Endothelial cell of umbilical vein (primary cell): ENCODE data around the gene ERCC8. TPM values are rescaled to one million over a fixed set of nuclear protein-coding genes. Genes with fewer than 3 reads are reported as not detected.

Experiments used
- BruUV-seq: library from RNA; stranded (reverse); fragments of 400-500 nt; replicated peaks from 2 replicates; lab custom pipeline; 2021; lab: Mats Ljungman, UMichigan
- CTCF ChIA-PET: fragments of 300-600, 350-600 bp; sonication (Branson Sonifier 250); formaldehyde crosslinking; loops from one replicate; lab custom pipeline; 2021; ENCODE audit warnings: antibody characterized with exemption, inconsistent platforms; lab: Charles Lee
- POLR2A ChIA-PET: fragments of 300-600, 350-600 bp; sonication (Branson Sonifier 250); formaldehyde crosslinking; loops from one replicate; lab custom pipeline; 2021; ENCODE audit warnings: antibody characterized with exemption, inconsistent platforms; lab: Charles Lee
- DNase-seq: peaks from one replicate; pipeline ENCODE4 v3.0.0-alpha.2; 2011; ENCODE audit warnings: low read depth, low spot score
- FAIRE-seq: peaks from 2 replicates; lab custom pipeline; 2011; peaks lifted over from hg19 to GRCh38; lab: Jason Lieb, UNC
- H2AFZ ChIP-seq: 2 replicates; pipeline ENCODE4 v1.6.0; 2012; ENCODE audit warnings: low read depth, low read length, control low read depth, inconsistent platforms
- H3K27ac ChIP-seq: 2 replicates; pipeline ENCODE4 v1.5.1; 2011; ENCODE audit warnings: low read depth, mild to moderate bottlenecking, control low read depth, low read length, moderate library complexity; ENCODE audit not compliant: insufficient read depth
- H3K27me3 ChIP-seq, 2 experiments: 2 replicates each; pipeline versions ENCODE4 v1.6.0 to v1.6.1; 2011; ENCODE audit warnings: low read length in 2 of 2, mixed read lengths in 1 of 2; ENCODE audit not compliant: control insufficient read depth in 2 of 2, insufficient read depth in 2 of 2
- H3K36me3 ChIP-seq, 2 experiments: 2 replicates in 1 of 2; 3 replicates in 1 of 2; pipeline ENCODE4 v1.5.1; 2011; ENCODE audit warnings: low read length in 2 of 2, mild to moderate bottlenecking in 1 of 2, moderate library complexity in 1 of 2; ENCODE audit not compliant: control insufficient read depth in 2 of 2, insufficient read depth in 2 of 2; ENCODE audit errors: extremely low read depth in 1 of 2
- H3K4me1 ChIP-seq: 3 replicates; pipeline ENCODE4 v1.5.1; 2011; ENCODE audit warnings: mild to moderate bottlenecking, low read length; ENCODE audit not compliant: control insufficient read depth, insufficient read depth; ENCODE audit errors: extremely low read depth
- H3K4me2 ChIP-seq: 2 replicates; pipeline ENCODE4 v1.6.1; 2011; ENCODE audit warnings: low read length, control low read depth, mixed read lengths; ENCODE audit not compliant: insufficient read depth
- H3K4me3 ChIP-seq, 3 experiments: fragments of 200-600 bp in 1 of 3; sonication (generic), shearing (Covaris generic) in 1 of 3; replicated peaks in 1 of 3; 2 replicates each; pipeline ENCODE4 v1.5.1; 2011 to 2016; ENCODE audit warnings: control low read depth in 3 of 3, low read length in 3 of 3, mild to moderate bottlenecking in 2 of 3, inconsistent platforms in 1 of 3, low read depth in 1 of 3, moderate library complexity in 1 of 3; ENCODE audit not compliant: insufficient read depth in 1 of 3
- H3K79me2 ChIP-seq: 2 replicates; pipeline ENCODE4 v1.6.0; 2012; ENCODE audit warnings: low read length, inconsistent platforms; ENCODE audit not compliant: control insufficient read depth, insufficient read depth
- H3K9ac ChIP-seq: replicated peaks from 2 replicates; pipeline ENCODE3; 2011; ENCODE audit warnings: low read length, control low read depth; ENCODE audit not compliant: insufficient read depth; ENCODE audit errors: extremely low read depth
- H3K9me1 ChIP-seq: replicated peaks from 3 replicates; pipeline ENCODE4 v1.6.0; 2011; ENCODE audit warnings: mild to moderate bottlenecking, low read length; ENCODE audit not compliant: control insufficient read depth, insufficient read depth; ENCODE audit errors: extremely low read depth
- H3K9me3 ChIP-seq: replicated peaks from 2 replicates; pipeline ENCODE4 v1.5.1; 2012; ENCODE audit warnings: low read length, inconsistent platforms; ENCODE audit not compliant: control insufficient read depth, insufficient read depth
- H4K20me1 ChIP-seq: replicated peaks from 2 replicates; pipeline ENCODE3; 2011; ENCODE audit warnings: mild to moderate bottlenecking, low read length; ENCODE audit not compliant: control insufficient read depth, insufficient read depth; ENCODE audit errors: extremely low read depth
- JUN ChIP-seq: IDR thresholded peaks from 2 replicates; pipeline ENCODE4 v1.6.1; 2011; ENCODE audit warnings: borderline replicate concordance, low read depth; ENCODE audit not compliant: insufficient read length, insufficient read depth
- dilution Hi-C: fragments of 300-500 bp; cut with MboI; formaldehyde crosslinking; loops from one replicate; pipeline ENCODE4 v1.15.0; 2019; ENCODE audit warnings: low sequenced_read_pairs; ENCODE audit not compliant: extremely low pct_ligation_motif_present
- intact Hi-C: fragments of 100-400 bp; cut with micrococcal nuclease; formaldehyde crosslinking; loops from one replicate; pipeline ENCODE4 v1.10.0; 2022
- polyA plus RNA-seq, 4 experiments: library from polyadenylated mRNA; depleted of rRNA in 3 of 4; stranded (reverse) in 3 of 4; unstranded in 1 of 4; fragments of >200 nt; gene quantifications; 2 replicates each; pipeline versions ENCODE4 v1.2.1 to v1.2.3, GENCODE V29; 2011 to 2012; ENCODE audit warnings: missing spikeins in 1 of 4
- total RNA-seq: library from RNA; stranded (reverse); gene quantifications from 2 replicates; pipeline ENCODE4 v1.2.3, GENCODE V29; 2021
- TF ChIP-seq, protein P1 (sequence below), 2 donors: IDR thresholded peaks; 1 replicate in 1 of 2; 2 replicates in 1 of 2; pipeline ENCODE4 v1.5.1; 2011; ENCODE audit warnings: low read length in 2 of 2, mild to moderate bottlenecking in 2 of 2, moderate library complexity in 2 of 2, control low read depth in 1 of 2, inconsistent platforms in 1 of 2, low read depth in 1 of 2; ENCODE audit not compliant: insufficient read depth in 1 of 2; ENCODE audit errors: extremely low read depth in 1 of 2

The ERCC8 gene
- total and polyA plus RNA-seq, 2 donors (not counting 3 experiments of a cell fraction or from before 2014, with no cell fraction given), result 10.4 to 11.8 TPM

DNA sequence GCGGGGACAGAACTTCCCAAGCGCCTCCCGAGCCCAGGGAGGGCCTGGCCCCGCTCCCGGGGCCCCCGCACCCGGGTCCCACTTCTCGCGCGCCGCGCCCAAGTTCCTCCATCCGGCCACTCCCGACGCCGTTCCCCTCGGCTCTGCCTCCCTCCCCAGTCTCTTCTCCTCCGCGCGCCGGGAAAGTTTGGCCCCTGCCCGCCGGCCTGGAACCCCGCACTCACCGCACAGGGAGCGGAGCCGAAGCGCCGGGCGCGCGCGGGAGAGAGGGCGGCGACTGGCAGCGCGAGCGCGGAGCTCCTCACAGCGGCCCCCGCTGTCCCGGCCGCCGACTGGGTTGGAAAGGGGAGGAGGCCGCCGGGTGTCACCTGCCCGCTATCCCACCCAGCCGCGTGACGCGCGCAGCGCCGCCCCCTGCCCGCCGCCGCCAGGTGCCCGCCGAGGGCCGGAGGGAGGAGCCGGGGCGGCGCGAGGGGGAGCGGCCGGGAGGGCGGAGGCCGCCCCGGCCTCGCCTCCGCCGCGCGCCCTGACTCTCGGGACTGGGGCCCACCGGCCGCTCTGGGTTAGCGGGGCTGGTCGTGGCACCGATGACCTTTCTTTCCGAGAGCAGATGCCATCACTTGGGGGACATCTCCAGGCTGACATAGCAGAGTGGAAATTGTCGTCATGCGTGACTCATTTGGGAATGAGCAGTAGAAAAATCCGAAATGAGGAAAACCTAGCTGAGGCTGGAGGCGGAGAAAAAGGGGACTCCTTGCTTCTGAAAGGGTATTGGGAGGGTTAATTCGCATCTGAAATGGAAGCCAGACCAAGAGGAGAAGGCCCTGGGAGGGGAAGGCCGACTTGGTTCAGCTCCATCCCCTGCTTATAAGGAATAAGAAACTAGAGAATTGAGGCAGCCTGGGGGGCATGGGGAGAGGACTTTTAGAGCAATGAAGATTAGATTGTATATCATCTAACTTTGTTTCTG lies 100.6 kb downstream of the ERCC8 start, which contains the start of gene ELOVL7:
Gene ELOVL7, minus strand, starts transcription at position 334 of the 970 bp plus-strand sequence. CDS start 56,872 bp downstream, outside the sequence.
- H3K9me1 ChIP-seq, result no peaks in the 10 kb centered on the region
- no peak within 1 kb of the TSS for H3K27ac ChIP-seq
- H3K4me2 ChIP-seq, result peak within 1 kb of the TSS; percentile 81
- H2AFZ ChIP-seq, result peak within 1 kb of the TSS; percentile 85
- CTCF ChIA-PET, result interaction anchor here (0.6 to 1.1 kb wide), 4 partner anchors 29 to 166 kb away, joined by 3 to 5 read pairs (median 3); no protein-coding TSS in a partner anchor
- intact Hi-C loops, result loop anchor here (10.0 kb wide), 1 partner anchor 139 kb away; the partner anchor contains the start of gene DEPDC1B
- no peaks in the 10 kb centered on the region for H3K79me2 ChIP-seq
- no TSS peak for BruUV-seq
- H3K4me3 ChIP-seq, result peak within 1 kb of the TSS; percentile 36 to 55 (median 39)
- no peaks in the 10 kb centered on the region for H4K20me1 ChIP-seq
- peak; percentile 14 for DNase-seq
- peaks cover 11% of the 10 kb centered on the region for H3K4me1 ChIP-seq
- H3K36me3 ChIP-seq, result no peaks in the 10 kb centered on the region
- peaks cover 36 to 72% of the 10 kb centered on the region in 2 experiments for H3K27me3 ChIP-seq
- POLR2A ChIA-PET, result no interaction called here
- no peak for FAIRE-seq
- no peak for TF ChIP-seq JUN
- TF ChIP-seq, protein P1, sequence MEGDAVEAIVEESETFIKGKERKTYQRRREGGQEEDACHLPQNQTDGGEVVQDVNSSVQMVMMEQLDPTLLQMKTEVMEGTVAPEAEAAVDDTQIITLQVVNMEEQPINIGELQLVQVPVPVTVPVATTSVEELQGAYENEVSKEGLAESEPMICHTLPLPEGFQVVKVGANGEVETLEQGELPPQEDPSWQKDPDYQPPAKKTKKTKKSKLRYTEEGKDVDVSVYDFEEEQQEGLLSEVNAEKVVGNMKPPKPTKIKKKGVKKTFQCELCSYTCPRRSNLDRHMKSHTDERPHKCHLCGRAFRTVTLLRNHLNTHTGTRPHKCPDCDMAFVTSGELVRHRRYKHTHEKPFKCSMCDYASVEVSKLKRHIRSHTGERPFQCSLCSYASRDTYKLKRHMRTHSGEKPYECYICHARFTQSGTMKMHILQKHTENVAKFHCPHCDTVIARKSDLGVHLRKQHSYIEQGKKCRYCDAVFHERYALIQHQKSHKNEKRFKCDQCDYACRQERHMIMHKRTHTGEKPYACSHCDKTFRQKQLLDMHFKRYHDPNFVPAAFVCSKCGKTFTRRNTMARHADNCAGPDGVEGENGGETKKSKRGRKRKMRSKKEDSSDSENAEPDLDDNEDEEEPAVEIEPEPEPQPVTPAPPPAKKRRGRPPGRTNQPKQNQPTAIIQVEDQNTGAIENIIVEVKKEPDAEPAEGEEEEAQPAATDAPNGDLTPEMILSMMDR (IDR thresholded peaks at IDR 0.05; ENCODE audit: extremely low read depth in 1 of 2, insufficient read depth in 1 of 2, low read depth in 1 of 2, low read length in 2 of 2), result peak in 1 of 2 donors; percentile 52
- H3K9ac ChIP-seq, result no peak within 1 kb of the TSS
- no peaks in the 10 kb centered on the region for H3K9me3 ChIP-seq
- dilution Hi-C loops, result no loop called here
